Measurements from ENCODE around the gene SERP1.

Gene SERP1

DNA sequence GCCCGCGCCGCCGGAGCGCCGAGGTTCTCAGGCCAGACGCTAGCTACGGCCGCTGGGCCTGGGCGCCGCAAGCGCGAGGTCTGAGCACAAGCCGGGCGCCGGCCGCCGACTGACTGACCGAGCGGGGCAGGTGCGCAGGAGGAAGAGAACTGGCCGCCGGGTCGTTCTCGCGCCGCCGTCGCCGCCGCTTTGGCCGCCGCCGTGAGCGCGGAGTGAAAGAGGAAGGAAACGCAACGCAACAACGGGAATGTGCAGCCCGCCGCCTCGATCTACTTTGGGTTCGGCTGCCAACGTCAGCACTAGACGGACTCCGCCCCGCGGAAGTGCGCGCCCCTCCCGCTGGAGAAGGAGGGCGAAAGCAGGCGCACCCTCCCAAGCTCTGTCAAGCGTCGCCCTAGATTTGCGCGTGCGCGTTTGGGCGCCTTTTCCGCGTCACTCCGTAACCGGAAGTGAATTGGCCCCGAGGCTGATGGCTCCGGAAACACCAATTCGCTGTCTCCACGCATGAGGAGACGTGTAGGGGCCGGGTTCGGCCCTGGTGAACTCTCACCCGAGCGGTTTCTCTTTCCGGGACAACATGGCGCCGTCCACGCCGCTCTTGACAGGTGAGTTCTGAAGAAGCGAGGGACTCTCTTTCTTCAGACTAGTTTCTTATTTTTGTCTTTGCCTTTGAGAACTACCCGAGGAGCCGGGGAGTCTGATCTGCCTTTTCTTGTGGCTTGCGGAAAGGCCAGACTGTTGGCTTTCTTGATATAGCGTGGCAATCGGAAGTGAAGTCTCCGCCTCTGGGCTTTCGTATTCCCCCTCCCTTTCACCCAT is at the start of gene SERP1, which contains the start of gene EIF2A:
Gene SERP1 (minus strand): TSS at position 271 of the 819 bp plus-strand sequence. CDS start 361 bp downstream, outside the sequence.
Gene EIF2A (plus strand): TSS at position 562 of the 819 bp plus-strand sequence. CDS start 16 bp downstream, at position 578.
- DNase-seq: peak; percentile 100

DNA sequence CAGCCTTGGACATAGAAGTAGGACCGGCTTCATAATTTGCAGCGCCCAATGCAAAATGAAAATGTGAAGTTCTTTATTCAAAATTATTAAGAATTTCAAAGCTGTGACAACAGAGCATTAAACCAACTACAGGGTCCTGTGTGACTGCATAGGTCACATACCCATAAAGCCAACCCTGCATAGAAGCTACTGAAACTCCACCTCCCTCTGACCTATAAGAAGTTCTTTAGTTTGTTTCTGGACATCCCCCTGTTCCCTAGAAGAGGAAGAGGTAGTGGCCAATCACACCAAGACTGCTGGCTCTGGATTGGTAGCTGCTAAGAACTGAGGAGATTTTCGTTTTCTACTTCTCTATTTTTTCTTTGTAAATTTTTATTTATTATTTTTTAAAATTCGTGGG is 47.9 kb upstream of the SERP1 start:
- no peak for DNase-seq

DNA sequence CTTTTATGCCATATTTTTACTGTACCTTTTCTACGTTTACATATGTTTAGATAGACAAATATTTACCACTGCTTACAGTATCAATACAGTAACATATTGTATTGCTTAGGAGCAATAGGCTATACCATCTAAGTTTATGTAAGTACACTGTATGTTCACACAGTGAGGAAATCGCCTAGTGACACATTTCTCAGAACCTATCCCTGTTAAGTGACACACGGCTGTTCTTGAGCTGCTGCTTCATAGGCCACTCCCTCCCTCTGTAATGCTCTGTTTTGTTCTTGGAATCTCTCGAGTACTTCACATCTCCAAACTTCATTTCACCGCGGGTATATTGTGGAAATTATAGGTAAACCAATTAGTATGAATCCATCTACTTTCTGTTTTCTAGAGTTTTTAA is 43.5 kb upstream of the SERP1 start:
- DNase-seq: no peak

DNA sequence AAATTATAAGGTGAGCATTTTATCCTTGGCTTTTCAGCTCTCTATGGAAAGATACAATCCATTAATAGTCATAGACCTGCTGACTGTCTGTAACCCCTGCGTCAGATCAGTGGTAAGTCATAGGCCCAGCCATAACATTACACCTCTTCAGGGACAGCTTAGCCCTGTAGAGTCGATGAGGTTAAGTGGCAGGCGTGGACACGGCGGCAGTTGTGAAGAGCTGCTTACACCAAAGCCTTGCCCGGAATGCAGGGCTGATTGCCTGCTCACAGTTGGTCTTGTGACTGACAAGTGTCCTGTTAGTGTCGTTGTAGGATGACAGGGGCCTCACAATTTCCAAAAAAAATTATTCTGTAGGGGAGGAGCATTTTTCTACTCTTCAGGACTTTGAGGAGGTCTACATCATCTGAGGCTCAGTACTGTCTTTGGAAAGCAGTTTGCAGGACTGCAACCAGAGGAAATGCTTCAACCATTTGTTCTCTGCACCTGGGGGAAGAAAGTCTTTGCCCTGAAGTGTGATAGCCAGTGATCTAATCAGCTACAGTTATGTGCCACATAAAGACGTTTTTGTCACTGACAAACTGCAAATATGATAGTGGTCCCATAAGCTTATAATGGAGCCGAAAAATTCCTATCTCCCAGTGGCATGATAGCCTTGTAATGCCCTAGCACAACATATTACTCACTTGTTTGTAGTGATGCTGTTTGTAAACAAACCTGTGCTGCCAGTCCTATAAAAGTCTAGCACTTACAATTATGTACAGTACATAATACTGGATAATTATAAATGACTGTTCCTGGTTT is 41.9 kb upstream of the SERP1 start:
- no peak for DNase-seq

DNA sequence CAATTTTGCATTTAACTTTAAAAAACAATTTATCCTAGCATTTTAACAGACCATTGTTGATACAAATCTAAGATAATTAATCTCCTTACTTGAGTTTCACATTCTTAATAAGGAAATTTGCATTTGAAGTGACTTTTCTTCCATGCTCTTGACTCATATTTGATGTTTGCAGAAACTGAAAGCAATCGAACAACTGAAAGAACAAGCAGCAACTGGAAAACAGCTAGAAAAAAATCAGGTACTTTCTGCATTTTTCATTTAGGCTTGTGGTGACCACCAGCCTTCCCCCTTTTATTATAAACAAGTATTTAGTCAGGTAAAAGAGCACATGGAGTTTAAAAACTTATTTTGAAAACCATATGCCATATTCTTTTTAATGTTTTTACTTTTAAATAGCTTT is 36.7 kb upstream of the SERP1 start:
- no peak for DNase-seq

DNA sequence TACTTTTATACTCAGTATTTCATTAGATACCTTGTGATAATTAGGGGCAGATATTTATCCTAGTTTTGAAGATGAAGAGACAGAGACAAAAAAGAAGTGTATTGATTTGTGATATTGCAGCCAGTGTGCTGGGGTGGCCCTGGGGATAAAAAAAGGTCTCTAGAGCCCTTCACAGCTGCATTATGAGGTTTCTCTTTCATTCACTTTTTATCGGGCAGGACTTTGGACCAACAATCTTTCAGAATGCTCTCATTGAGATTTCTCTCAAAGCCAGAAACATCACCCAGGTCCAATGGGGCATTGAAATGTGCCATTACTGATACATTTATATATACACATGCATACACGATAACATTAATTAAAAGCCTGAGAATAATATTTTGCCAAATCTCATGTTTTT is 36.3 kb upstream of the SERP1 start:
- DNase-seq: no peak

DNA sequence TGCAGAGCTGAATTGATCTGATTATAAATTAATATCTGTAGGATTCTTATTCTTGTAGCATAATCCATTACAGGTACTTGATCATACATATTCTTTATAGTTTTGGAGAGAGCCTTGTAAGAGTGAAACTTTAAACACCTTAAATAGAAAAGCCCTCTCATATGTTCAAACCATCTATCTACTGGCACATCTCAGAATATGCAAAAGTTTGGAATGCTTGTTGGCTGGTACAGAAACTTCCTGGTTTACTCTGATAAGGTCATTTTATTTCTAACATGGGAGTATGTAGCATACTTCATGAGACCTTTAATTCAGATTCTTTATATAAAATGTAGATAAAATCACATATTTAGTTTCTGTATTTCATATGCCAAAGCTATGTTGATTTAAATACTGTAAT is 34.9 kb upstream of the SERP1 start:
- no peak for DNase-seq

DNA sequence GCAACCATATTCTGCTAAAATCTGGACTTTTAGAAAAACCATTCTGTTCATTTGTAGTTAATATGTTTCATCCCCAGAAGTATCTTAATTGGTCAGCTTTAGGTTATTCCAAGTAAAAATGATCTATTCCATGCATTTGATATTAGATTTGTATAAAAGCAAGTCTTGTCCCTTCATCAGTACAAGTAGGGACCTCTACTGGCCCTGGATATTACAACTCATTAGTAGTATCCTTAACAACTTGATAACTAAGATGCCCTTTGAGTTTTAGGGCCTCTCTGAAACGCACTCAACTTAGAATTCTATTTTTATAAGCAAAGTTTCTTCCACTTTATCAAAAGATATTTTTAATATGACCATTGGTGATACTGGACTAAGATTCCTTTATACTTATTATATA is 31.6 kb upstream of the SERP1 start:
- DNase-seq: no peak

DNA sequence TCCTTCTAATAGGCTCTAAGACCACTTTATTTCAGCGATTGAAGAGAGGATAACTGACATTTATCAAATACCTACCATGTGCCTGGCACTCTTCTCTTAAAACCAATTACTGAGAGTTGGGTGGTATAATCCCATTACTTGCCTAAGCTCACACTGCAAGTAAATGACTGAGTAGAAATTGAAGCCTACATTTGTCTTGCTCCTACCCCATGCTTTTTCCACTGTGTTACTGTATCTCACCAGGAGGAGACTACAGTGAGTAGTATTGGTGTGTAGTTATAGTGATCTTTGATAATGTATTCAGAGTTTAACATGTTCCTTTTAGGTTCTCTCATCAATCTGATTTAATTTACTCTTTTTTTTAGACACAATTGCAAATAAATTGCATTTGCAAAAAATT is 21.0 kb upstream of the SERP1 start:
- no peak for DNase-seq

DNA sequence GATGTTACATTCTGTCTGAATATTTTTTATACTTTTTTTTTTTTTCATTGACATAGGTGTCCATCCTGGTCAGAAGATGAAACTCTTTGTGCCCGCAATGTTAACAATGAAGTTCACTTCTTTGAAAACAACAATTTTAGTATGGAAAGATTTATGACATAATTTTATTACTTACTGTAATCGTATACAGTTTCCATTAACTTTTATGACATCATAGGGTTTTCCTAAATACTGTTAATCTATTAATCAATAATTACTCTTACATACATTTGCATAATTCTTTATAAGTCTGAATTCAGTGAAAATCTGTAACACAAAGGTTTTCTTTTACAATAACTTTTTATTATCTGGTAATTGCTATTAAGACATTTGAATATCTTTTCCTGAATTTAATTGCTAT is 17.9 kb upstream of the SERP1 start:
- DNase-seq: no peak

DNA sequence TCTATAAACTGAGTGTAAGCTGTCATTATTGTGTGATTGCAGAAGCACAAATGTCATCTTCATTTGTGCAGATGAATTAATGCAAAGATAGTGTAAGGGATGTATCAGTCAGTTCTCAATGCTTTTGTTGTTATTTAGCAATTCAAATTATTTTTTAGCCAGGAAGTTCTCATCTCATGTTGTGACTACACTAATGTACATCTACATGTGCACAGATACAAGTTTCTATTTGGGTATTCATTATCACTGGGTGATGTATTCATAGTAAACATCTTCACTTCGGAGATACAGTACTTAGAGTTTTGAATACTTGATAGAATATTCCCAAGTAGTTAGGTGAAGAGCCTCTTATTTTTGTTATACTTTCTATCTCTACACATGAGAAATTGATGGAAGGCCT is 11.4 kb upstream of the SERP1 start:
- no peak for DNase-seq

DNA sequence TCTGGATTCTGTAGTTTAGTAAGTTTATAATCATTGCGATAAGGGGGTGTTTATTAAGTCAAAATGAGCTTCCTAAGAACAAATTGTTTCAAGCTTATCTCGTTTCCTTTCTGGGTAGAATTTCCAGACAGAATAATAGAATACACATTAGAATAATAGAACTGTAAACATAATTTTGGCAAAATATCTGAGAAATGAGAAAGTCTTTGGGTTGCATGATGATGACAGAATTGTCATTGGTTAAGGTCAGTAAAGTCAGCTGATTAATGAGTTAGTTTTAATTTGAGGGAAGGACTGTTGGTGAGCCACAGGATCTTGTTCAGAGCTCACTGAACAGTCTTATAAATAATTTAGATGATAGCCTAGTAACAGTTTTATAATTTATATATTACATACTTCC is 10.5 kb upstream of the SERP1 start:
- no peak for DNase-seq

DNA sequence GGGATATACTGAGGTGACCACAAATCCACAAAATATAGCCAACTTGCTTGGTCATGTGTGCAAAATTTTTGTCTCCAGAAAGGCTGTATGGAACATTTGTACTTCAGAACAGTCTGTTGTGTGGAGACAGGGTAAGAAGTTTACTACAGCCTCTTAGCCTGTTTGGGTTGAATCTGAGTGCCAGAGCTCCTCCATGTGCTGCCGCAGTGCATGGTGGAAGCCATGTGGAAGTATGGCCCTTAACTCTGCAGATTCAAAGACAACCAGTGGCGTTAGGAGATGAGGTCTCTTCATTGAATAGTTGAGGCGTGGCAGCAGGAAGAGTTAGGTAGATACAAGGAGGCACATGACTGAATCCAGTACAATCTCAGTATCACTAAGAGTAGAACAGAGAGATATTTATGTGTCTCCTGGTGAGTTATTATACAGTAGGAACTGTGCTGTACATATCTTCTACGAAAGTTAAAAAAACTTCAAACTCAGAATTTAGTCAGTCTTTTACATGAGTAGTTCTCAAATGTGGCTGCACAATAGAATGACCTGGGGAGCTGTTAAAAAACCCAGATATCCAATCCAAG is 9.7 kb upstream of the SERP1 start:
- no peak for DNase-seq

DNA sequence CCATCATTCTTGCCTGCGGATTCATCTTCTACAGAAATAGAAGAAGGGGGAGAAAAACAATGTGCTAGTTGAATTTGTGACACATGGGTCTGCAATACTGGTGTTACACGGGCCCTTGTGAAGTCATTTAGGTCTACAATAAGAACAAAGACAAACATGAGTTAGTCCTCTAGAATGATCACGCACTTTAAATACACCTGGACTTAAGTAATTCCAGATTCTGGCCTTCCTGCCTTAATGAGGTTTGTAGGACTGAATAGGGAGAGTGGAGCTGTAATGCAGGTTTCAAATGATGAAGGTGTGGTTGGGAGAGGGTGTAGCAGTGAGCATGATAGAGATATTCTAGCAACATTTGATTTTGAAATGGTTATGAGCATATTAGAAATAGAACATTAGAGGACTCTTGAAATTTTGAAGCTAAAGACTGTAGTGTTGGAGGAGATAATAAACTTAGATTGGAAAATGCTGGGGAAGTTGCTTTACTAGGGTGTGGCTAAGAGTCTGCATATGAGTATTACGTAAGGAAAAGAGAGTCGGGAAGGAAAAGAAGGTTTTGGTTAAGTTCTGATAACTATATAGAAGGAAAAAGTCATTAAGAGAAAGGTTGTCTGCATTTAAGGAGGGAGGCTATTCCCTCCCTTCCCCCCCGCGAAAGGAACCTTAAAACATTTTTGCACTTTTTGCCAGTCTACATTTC is 897 bp upstream of the SERP1 start:
- DNase-seq: no peak

DNA sequence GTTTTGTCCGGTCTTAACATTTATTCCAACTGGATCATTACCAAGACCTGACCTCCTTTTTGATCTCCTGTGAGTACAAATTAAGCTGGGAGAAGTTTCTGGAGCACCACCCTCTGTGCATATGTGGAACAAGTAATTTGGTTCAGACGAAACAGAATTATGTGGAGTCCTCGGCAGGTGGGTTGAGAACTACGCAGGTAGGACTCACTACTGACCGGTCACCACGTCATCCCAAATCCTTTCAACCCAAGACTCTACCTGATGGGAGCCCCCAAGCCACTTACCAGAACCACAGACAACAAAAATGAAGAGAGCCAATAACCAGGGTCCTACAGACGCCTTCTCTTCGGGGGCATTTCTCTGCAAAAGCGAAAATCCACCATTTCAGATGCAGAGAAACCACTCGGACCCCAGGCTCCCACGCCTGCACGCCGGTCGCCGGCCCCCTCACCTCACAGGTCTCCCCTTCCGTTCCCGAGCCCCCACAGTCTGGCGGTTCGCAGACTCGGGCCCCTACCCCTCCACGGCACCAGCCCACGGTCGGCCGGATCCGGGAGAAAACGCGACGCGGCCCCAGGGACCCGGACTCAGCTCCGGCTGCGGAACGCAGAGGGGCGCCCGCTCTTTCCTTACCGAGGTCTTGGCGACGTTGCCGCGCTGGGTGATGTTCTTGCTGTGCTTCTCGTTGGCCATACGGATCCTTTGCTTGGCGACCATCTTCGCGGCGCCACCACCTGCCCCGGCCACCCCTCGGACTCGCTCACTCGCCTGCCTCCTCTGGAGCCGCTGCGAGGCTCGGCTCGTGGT is 674 bp downstream of the SERP1 start:
- no peak for DNase-seq

DNA sequence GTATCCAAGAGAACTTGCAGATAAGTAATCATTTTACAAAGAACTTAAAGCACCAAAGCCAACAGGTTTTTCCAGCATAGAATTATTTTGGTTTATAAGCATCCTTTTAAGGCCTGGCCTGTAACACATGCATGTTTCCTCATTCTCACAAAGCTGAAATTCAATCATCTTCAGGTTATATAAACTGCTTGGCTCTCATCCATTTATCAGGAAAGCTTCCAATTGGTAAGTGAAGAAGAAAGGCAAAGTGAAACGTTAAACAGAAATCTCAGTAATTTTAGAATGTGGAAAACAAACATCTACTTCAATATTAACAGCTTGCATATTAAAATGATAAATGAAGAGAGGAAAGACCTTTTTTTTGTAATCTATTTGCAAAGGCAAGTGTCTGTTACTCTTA is 1.6 kb downstream of the SERP1 start:
- DNase-seq: no peak

DNA sequence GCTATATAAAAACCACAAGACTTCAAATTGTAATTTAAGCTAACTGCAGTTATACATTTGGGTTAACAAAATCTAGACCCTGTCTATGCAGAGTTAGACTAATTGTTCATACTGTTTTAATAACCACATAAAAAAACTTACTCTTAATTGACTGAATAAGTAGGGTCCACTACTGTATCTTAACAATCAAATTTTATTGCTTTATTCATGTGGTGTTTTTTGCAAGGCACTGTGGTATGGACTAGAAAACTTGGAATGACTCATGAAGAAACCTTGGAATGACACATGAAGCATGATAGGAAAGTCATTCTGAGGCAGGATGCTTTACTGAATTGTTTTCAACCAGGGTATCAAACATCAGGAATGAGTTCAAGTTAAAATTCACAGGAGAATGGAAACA is 2.3 kb downstream of the SERP1 start:
- DNase-seq: no peak

DNA sequence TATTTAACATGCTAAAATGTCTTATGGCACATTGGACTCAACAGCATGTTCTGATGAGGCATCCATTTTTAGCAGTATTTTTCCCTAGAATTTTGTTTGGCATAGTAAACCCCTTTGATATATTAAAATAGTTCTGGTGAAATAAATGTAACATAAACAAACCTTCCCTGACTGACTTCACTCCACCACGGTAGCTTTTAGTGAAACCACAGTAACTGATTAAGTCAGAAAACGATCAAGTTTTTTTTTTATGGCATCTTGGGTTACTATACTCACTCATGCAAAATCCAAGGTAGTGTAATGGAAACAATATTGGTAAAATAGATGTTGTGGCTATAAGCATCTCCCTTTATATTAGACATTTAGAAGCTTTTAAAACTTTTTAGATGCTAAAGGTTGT is 2.8 kb downstream of the SERP1 start:
- no peak for DNase-seq

DNA sequence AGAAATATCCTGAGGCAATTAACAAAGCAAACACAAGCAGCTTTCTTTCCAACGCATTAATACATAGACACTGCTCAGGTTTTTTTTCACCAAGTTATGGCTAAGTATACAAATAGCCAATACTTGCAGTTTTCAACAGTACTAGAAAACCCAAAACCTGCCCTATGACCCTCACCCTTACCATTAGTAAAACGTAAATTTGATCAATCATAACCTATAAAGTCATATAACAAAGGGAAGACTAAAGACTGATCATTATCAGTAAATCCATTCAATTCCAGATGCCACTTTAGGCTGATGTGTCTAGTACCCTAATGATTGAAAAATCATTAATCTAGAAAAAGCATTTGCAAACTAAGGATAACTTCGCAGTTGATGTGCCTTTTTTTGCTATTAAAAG is 3.2 kb downstream of the SERP1 start:
- DNase-seq: no peak

DNA sequence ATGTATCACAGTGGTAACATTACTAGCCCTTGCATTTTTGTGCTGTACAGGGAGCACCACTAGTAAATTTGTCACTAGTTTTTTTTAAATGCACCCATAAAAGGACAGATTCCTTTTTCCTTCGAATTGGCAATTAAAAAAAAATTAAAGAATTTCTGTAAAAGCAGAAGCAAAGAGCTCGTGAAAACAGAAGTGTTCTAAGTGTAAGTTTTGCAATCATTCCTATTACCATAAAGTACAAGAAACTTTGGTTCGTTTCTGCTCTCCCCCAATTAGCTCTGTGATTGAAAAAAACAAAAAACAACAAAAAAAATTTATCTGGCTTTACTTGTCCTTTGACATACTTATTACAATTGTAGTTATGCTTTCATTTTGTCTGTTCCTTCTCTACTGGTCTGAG is 5.3 kb downstream of the SERP1 start:
- DNase-seq: no peak

DNA sequence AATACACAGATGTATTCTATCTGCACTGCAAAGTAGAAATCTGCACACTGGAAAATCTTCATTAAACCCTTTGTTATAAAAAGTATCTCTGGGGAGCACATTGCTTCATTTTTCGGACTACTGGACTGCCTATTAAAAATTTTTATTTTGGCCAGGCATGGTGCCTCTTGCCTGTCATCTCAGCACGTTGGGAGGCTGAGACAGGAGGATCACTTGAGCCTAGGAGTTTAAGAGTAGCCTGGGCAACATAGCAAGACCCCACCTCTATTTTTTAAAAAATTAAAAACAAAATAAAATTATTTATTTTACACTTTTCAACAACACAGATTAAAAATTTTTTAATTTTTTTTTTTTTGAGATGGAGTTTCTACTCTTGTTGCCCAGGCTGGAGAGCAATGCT is 6.0 kb downstream of the SERP1 start:
- no peak for DNase-seq

All from midbrain (tissue), 1 donor.